SK-N-SH treated with all-trans-retinoic acid at 6 μM for 48 hours (cell line): ENCODE measurements around the gene SHC1.

Experiments used
- ATAC-seq: fragments of 200-7000 bp; cut with Tn5 transposase; 3 replicates; pipeline ENCODE4 v1.9.1; 2020; ENCODE audit warnings: mild to moderate bottlenecking, moderate library complexity
- ARNTL ChIP-seq: fragments of 450-650 bp; formaldehyde crosslinking; IDR thresholded peaks from 2 replicates; pipeline ENCODE4 v1.5.0; 2020; ENCODE audit warnings: low read depth, mild to moderate bottlenecking, moderate library complexity, borderline replicate concordance
- BACH2 ChIP-seq: fragments of 250-450 bp; sonication (Bioruptor Pico); IDR thresholded peaks from 2 replicates; pipeline ENCODE4 v1.9.0; 2021; ENCODE audit warnings: mild to moderate bottlenecking, borderline replicate concordance
- CSDC2 ChIP-seq: fragments of 250-450 bp; sonication (Bioruptor Pico); IDR thresholded peaks from 2 replicates; pipeline ENCODE4 v1.5.0; 2020; ENCODE audit warnings: mild to moderate bottlenecking, moderate library complexity
- ESRRG ChIP-seq: fragments of 250-450 bp; sonication (Bioruptor Pico); IDR thresholded peaks from 2 replicates; pipeline ENCODE4 v1.6.1; 2021; ENCODE audit warnings: mild to moderate bottlenecking
- GLIS3 ChIP-seq: fragments of 250-450 bp; sonication (Bioruptor Pico); IDR thresholded peaks from 2 replicates; pipeline ENCODE4 v1.5.0; 2020; ENCODE audit warnings: mild to moderate bottlenecking, moderate library complexity
- ISL1 ChIP-seq: fragments of 250-450 bp; sonication (Bioruptor Pico); IDR thresholded peaks from 2 replicates; pipeline ENCODE4 v2.1.2; 2022; ENCODE audit warnings: mild to moderate bottlenecking, moderate library complexity
- OSR1 ChIP-seq: fragments of 250-450 bp; sonication (Bioruptor Pico); IDR thresholded peaks from 2 replicates; pipeline ENCODE4 v1.8.0; 2022; ENCODE audit warnings: moderate library complexity, mild to moderate bottlenecking, inconsistent platforms
- PPARA ChIP-seq: fragments of 250-450 bp; sonication (Bioruptor Pico); IDR thresholded peaks from 2 replicates; pipeline ENCODE4 v1.5.0; 2020; ENCODE audit warnings: mild to moderate bottlenecking, borderline replicate concordance
- RARB ChIP-seq: fragments of 250-450 bp; sonication (Bioruptor Pico); IDR thresholded peaks from 2 replicates; pipeline ENCODE4 v1.8.0; 2021; ENCODE audit warnings: mild to moderate bottlenecking, moderate library complexity
- SNAI2 ChIP-seq: fragments of 250-450 bp; sonication (Bioruptor Pico); IDR thresholded peaks from 2 replicates; pipeline ENCODE4 v1.5.0; 2020; ENCODE audit warnings: mild to moderate bottlenecking, moderate library complexity
- TCF4 ChIP-seq: fragments of 250-450 bp; sonication (Bioruptor Pico); IDR thresholded peaks from 2 replicates; pipeline ENCODE4 v1.8.0; 2021; ENCODE audit warnings: mild to moderate bottlenecking, moderate library complexity, borderline replicate concordance
- TOX ChIP-seq: fragments of 250-450 bp; sonication (Bioruptor Pico); IDR thresholded peaks from 2 replicates; pipeline ENCODE4 v1.8.0; 2021; ENCODE audit warnings: mild to moderate bottlenecking, moderate library complexity, borderline replicate concordance
- ZC3H10 ChIP-seq: fragments of 250-450 bp; sonication (Bioruptor Pico); IDR thresholded peaks from 2 replicates; pipeline ENCODE4 v1.5.1; 2021; ENCODE audit warnings: mild to moderate bottlenecking, moderate library complexity
- ZFP3 ChIP-seq: fragments of 250-450 bp; sonication (Bioruptor Pico); IDR thresholded peaks from 2 replicates; pipeline ENCODE4 v1.5.0; 2020; ENCODE audit warnings: mild to moderate bottlenecking, moderate library complexity
- ZFP30 ChIP-seq: fragments of 450-650 bp; formaldehyde crosslinking; IDR thresholded peaks from 2 replicates; pipeline ENCODE4 v1.5.0; 2022; ENCODE audit warnings: mild to moderate bottlenecking, moderate library complexity
- ZNF565 ChIP-seq: fragments of 450-650 bp; formaldehyde crosslinking; conservative IDR thresholded peaks from 2 replicates; pipeline ENCODE4 v1.5.0; 2020; ENCODE audit warnings: low read depth, mild to moderate bottlenecking, moderate library complexity
- ZNF70 ChIP-seq: fragments of 450-650 bp; formaldehyde crosslinking; IDR thresholded peaks from 2 replicates; pipeline ENCODE4 v1.5.0; 2020; ENCODE audit warnings: mild to moderate bottlenecking, moderate library complexity
- ZNF8 ChIP-seq: fragments of 450-650 bp; formaldehyde crosslinking; IDR thresholded peaks from 2 replicates; pipeline ENCODE4 v1.5.0; 2020; ENCODE audit warnings: mild to moderate bottlenecking, moderate library complexity
- TF ChIP-seq, protein P1 (sequence below): fragments of 250-450 bp; sonication (Bioruptor Pico); IDR thresholded peaks from 2 replicates; pipeline ENCODE4 v1.8.0; 2020; ENCODE audit warnings: mild to moderate bottlenecking, moderate library complexity, borderline replicate concordance
- TF ChIP-seq, protein P2 (sequence below): fragments of 250-450 bp; sonication (Bioruptor Pico); IDR thresholded peaks from 2 replicates; pipeline ENCODE4 v1.8.0; 2021; ENCODE audit warnings: low read depth, mild to moderate bottlenecking, moderate library complexity, borderline replicate concordance
- TF ChIP-seq, protein P3 (sequence below): fragments of 250-450 bp; sonication (Bioruptor Pico); IDR thresholded peaks from 2 replicates; pipeline ENCODE4 v1.5.1; 2021; ENCODE audit warnings: mild to moderate bottlenecking, moderate library complexity
- TF ChIP-seq, protein P4 (sequence below): fragments of 250-450 bp; sonication (Bioruptor Pico); IDR thresholded peaks from 2 replicates; pipeline ENCODE4 v1.5.0; 2020; ENCODE audit warnings: mild to moderate bottlenecking, moderate library complexity
- TF ChIP-seq, protein P5 (sequence below): fragments of 250-450 bp; sonication (Bioruptor Pico); IDR thresholded peaks from 2 replicates; pipeline ENCODE4 v1.5.1; 2020; ENCODE audit warnings: low read depth, mild to moderate bottlenecking, moderate library complexity

Gene SHC1

DNA sequence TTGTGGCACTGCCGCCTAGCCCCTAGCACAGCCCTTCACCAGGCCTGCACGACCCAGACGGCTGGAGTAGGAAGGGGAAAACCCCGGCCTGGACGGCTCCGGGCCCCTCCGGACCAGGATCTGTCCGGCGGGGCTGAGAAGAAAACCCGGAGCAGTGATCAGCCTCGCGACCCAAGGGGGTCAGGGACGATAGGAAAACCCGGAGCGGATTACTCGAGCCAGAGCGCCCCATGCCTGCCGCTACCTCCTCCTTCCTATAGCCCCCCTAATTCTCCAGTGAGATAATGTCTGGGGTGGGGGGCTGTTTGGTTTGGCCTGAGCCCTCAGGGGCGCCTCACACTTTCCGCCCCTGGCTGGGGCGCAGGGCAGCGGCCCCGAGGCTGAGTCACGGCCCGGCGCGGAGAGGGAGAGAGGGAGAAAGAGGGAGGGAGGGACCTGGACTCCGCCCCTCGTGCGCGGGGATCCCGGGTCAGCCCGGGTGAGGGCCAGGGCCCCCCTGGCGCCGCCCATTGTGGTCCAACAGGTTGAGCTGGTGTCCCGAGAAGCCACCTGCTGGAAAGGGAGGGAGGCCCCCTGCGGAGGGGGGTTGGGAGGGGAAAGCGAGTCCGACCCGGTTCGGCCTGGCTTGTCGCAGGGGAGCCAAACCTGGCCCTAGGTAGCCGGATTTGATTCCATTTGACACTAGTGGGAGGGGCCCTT, 30.3 kb upstream of the SHC1 start:
- peak; percentile 66 for ATAC-seq
- TF ChIP-seq, protein P1, sequence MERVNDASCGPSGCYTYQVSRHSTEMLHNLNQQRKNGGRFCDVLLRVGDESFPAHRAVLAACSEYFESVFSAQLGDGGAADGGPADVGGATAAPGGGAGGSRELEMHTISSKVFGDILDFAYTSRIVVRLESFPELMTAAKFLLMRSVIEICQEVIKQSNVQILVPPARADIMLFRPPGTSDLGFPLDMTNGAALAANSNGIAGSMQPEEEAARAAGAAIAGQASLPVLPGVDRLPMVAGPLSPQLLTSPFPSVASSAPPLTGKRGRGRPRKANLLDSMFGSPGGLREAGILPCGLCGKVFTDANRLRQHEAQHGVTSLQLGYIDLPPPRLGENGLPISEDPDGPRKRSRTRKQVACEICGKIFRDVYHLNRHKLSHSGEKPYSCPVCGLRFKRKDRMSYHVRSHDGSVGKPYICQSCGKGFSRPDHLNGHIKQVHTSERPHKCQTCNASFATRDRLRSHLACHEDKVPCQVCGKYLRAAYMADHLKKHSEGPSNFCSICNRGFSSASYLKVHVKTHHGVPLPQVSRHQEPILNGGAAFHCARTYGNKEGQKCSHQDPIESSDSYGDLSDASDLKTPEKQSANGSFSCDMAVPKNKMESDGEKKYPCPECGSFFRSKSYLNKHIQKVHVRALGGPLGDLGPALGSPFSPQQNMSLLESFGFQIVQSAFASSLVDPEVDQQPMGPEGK (CRISPR knock-in tag): peak; percentile 89
- TF ChIP-seq ESRRG (no peak), PPARA (no peak), ZFP3 (CRISPR knock-in tag) (no peak), CSDC2 (CRISPR knock-in tag) (no peak), GLIS3 (CRISPR knock-in tag) (peak; percentile 50; the same call in 1 of the 2 replicates), RARB (peak; percentile 53; the same call in 1 of the 2 replicates), TCF4 (CRISPR knock-in tag) (no peak; the same call in 1 of the 2 replicates), ISL1 (CRISPR knock-in tag) (no peak), TOX (CRISPR knock-in tag) (peak; percentile 69; the same call in 1 of the 2 replicates), ZC3H10 (CRISPR knock-in tag) (no peak), SNAI2 (CRISPR knock-in tag) (no peak), ZNF565 (no peak), ZNF70 (no peak), ZFP30 (no peak), ZNF8 (no peak), OSR1 (CRISPR knock-in tag) (no peak), BACH2 (CRISPR knock-in tag) (no peak), ARNTL (no peak)
- TF ChIP-seq, protein P2, sequence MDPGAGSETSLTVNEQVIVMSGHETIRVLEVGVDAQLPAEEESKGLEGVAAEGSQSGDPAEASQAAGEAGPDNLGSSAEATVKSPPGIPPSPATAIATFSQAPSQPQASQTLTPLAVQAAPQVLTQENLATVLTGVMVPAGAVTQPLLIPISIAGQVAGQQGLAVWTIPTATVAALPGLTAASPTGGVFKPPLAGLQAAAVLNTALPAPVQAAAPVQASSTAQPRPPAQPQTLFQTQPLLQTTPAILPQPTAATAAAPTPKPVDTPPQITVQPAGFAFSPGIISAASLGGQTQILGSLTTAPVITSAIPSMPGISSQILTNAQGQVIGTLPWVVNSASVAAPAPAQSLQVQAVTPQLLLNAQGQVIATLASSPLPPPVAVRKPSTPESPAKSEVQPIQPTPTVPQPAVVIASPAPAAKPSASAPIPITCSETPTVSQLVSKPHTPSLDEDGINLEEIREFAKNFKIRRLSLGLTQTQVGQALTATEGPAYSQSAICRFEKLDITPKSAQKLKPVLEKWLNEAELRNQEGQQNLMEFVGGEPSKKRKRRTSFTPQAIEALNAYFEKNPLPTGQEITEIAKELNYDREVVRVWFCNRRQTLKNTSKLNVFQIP: peak; percentile 95; the same call in 1 of the 2 replicates
- TF ChIP-seq, protein P3, sequence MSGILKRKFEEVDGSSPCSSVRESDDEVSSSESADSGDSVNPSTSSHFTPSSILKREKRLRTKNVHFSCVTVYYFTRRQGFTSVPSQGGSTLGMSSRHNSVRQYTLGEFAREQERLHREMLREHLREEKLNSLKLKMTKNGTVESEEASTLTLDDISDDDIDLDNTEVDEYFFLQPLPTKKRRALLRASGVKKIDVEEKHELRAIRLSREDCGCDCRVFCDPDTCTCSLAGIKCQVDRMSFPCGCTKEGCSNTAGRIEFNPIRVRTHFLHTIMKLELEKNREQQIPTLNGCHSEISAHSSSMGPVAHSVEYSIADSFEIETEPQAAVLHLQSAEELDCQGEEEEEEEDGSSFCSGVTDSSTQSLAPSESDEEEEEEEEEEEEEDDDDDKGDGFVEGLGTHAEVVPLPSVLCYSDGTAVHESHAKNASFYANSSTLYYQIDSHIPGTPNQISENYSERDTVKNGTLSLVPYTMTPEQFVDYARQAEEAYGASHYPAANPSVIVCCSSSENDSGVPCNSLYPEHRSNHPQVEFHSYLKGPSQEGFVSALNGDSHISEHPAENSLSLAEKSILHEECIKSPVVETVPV (CRISPR knock-in tag): no peak
- TF ChIP-seq, protein P4, sequence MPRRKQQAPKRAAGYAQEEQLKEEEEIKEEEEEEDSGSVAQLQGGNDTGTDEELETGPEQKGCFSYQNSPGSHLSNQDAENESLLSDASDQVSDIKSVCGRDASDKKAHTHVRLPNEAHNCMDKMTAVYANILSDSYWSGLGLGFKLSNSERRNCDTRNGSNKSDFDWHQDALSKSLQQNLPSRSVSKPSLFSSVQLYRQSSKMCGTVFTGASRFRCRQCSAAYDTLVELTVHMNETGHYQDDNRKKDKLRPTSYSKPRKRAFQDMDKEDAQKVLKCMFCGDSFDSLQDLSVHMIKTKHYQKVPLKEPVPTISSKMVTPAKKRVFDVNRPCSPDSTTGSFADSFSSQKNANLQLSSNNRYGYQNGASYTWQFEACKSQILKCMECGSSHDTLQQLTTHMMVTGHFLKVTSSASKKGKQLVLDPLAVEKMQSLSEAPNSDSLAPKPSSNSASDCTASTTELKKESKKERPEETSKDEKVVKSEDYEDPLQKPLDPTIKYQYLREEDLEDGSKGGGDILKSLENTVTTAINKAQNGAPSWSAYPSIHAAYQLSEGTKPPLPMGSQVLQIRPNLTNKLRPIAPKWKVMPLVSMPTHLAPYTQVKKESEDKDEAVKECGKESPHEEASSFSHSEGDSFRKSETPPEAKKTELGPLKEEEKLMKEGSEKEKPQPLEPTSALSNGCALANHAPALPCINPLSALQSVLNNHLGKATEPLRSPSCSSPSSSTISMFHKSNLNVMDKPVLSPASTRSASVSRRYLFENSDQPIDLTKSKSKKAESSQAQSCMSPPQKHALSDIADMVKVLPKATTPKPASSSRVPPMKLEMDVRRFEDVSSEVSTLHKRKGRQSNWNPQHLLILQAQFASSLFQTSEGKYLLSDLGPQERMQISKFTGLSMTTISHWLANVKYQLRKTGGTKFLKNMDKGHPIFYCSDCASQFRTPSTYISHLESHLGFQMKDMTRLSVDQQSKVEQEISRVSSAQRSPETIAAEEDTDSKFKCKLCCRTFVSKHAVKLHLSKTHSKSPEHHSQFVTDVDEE: peak; percentile 58; the same call in 1 of the 2 replicates
- TF ChIP-seq, protein P5, sequence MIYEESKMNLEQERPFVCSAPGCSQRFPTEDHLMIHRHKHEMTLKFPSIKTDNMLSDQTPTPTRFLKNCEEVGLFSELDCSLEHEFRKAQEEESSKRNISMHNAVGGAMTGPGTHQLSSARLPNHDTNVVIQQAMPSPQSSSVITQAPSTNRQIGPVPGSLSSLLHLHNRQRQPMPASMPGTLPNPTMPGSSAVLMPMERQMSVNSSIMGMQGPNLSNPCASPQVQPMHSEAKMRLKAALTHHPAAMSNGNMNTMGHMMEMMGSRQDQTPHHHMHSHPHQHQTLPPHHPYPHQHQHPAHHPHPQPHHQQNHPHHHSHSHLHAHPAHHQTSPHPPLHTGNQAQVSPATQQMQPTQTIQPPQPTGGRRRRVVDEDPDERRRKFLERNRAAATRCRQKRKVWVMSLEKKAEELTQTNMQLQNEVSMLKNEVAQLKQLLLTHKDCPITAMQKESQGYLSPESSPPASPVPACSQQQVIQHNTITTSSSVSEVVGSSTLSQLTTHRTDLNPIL: no peak

DNA sequence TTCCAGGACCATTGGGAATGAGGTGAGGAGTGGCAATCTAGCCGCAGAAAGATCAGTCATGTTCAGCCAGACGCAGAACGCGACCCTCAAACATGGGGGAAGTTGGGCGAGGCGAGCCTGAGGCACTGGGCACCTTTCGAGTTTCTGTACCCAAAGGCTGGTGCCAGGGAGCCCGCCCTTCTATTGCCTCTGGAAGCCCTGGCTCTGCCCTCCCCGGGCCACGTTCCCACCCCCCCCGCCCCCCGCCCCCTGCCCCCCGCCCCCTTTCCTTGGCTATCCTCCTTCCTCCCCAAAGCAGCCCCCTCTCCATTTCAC, 29.8 kb upstream of the SHC1 start:
- TF ChIP-seq ARNTL: no peak
- no peak for TF ChIP-seq ZNF70
- TF ChIP-seq, protein P3 (CRISPR knock-in tag): no peak
- no peak for TF ChIP-seq OSR1 (CRISPR knock-in tag)
- no peak for TF ChIP-seq RARB
- no peak for TF ChIP-seq ZFP30
- TF ChIP-seq SNAI2 (CRISPR knock-in tag): no peak
- no peak for TF ChIP-seq ZNF565
- TF ChIP-seq ISL1 (CRISPR knock-in tag): no peak
- TF ChIP-seq, protein P4: no peak
- TF ChIP-seq ZFP3 (CRISPR knock-in tag): no peak
- TF ChIP-seq, protein P1 (CRISPR knock-in tag): no peak
- TF ChIP-seq, all 23 proteins: peak for 0
- ATAC-seq: peak; percentile 0
